22Rv1 (cell line): ENCODE data around the gene RPL6.

ENCODE experiments used
- CTCF ChIP-seq: fragments of 450-650 bp; IDR thresholded peaks from 2 replicates; pipeline ENCODE4 v1.5.1; 2017; ENCODE audit warnings: mild to moderate bottlenecking
- ZFX ChIP-seq: fragments of 450-650 bp; IDR thresholded peaks from 2 replicates; pipeline ENCODE4 v1.6.1; 2017; ENCODE audit warnings: antibody characterized with exemption, borderline replicate concordance

GRCh38 chr12:112450725-112451124, 41.3 kb upstream of the RPL6 start:
- TF ChIP-seq CTCF (no peak), ZFX (no peak)
